Measurements from ENCODE around the gene PIP4P1.

Gene PIP4P1

DNA sequence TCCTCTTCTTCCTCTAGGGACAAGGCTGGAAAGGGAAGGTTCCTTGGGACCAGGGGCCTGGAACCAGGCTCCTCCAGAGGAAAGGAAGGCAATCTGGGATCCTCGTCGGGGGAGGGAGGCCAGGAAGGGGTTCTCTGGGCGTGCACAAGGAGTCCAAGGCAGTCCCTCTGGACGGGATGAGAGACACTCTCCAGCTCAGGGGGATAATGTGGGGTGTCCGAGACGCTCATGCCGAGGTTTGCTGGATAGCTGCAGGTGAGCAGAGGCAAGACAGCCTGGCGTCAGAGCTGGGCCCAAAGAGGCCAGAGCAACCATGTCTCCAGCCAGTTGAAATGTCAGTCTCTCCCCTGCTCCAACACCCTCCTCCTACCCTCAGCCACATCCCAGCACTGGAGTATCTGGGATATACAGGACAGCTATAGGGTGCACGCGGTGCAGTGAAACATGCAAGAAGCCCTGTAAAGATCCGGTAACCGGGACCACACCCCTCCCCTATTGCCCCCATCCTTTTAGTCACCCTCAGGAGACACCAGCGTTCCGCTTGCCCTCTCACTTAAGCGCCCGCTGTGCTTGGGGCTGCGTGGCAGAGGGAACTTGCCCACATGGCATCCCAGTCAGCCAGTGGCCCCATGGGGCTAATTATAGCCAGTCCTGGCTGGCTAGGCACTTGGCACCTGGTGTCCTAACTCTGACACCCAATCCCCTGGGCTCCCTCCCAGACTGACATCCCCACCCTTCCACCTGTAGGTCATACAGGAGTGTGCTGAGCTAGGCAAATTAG lies 25.5 kb downstream of the PIP4P1 start, which contains the start of gene KLHL33:
Gene KLHL33 (minus strand): TSS at position 585 of the 781 bp plus-strand sequence. CDS start 355 bp downstream, at position 230.
- no peak for DNase-seq (ENCODE audit: low read depth)

- DNase-seq (ENCODE audit: low read depth), result no peak
Observed at GRCh38 chr14:20434701-20435581, 26.3 kb downstream of the PIP4P1 start.

- no peak for DNase-seq (ENCODE audit: low read depth)
Observed at GRCh38 chr14:20429801-20430669, 31.2 kb downstream of the PIP4P1 start.

DNA sequence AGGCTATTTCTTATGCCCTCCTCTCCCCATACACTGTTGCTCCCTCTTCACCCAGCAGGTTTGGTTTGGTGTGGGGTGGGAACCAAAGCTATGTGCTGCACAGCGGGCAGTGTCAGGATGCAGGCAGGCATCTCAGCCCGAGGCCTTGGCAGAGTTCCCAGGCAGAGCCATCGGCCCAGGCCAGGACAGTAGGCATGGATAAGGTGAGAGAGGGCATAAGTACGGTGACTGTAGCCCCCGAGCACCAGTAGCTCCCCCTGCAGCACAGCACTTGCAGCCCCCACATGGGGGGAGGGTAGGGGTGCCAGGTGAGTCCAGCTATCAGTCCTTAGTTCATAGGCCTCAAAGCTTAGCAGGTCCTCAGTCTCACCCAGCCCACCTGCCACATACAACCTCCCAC lies 32.4 kb downstream of the PIP4P1 start:
- DNase-seq (ENCODE audit: low read depth), result no peak

DNA sequence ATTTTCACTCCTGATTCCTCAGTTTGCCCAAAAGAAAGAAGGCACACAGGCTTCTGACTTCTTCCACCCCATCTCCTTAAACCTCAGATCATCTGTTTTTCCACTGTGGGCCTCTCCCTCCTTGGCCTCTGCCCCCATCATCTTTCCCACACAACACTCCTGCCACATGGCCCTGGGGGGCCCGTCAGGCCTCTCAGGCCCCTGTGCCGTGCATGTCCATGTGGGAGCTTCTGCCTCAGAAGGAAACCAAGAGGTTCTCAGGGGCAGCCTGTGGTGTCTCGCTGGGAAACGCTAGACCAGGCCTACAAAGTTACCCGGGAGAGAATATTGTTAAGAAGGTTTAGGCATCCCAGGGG lies 33.2 kb downstream of the PIP4P1 start:
- no peak for DNase-seq (ENCODE audit: low read depth)

DNA sequence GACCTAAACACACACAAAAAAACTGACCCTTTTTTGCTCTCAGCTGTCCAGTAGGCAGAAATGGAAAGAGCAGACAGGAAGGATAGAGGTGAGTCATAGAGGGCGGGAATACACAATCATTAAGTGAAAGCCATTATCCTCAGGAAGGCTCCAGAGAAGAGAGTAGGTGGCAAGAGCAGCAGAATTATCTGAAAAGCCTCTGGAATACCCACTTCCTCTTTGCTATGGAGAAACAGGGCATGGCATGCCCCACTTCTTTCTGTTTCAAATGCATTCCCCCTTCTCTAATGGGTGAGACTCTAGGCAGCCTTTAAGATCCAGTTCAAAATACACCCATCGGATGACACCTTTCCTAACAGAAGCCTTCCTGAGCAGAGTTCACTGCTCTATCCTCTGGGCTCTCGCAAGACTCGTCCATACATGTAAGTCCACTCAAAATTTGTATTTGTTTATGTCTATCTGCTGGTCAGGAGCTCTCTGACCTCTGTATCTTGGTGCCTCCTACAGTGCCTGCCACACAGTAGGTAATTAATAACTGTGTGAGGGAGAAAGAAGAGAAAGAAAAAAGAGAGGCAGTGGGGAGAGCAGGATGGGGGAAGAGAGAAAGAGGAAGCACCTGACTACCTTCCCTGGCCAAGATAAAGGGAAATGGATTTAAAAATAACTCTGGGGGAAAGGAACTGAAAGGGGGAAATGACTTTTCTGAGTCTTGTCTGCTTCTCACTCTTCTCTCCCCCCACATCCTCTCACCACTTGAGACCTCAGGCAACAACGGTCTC lies 33.8 kb downstream of the PIP4P1 start:
- no peak for DNase-seq (ENCODE audit: low read depth)

DNA sequence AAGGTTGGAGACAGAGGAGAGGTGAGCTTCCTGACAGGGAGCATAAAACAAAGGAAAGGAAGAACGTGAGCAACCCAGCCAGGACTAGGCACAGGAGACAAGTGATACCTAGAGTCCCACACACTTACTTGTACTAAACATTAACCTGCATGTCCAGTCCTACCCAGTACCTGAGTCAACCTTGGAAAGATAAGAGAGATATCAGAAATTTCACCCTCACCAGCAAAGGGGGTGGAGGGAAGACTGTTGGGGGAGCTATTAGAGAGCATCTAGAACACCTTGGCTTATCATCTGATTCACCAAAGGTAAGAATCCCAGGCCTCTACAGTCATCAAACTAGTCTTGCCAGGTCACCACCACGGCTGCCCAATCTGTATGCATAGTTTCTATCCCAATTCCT lies 36.4 kb downstream of the PIP4P1 start:
- DNase-seq (ENCODE audit: low read depth), result no peak

DNA sequence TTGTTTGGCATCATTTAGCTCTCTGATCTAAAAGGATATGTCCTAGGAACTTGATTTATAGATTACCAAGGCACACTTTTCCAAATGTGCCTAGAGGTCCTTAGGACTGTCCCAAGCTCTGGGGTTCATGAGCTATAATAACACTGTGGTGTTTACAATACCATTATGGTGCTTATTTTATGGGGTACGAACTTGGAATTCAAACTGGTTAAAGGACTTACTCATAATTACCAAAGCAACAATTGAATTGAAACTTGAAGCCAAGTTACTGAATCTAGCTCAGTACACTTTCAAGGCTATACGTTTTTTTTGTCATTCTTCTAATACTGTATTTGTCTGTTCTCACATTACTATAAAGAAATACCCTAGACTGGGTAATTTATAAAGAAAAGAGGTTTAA lies 38.3 kb downstream of the PIP4P1 start:
- no peak for DNase-seq (ENCODE audit: low read depth)

DNA sequence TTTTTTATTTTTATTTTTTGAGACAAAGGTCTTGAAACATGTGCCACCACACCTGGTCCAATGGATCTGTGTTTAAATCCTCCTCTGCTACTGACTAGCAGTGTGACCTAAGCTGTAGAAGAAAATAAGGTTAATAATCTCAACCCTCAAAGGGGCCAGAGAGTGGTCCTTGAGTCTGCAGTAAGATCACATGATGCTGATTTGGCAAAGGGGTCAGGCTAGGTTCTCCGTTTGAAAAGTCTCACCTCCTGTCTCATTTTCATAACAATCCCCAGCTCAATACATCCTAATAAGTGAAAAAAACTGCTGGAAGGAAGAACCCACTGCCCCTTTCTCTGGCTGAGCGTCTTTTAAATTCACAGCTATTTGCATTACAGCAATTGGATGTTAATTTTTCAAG lies 40.0 kb downstream of the PIP4P1 start:
- no peak for DNase-seq (ENCODE audit: low read depth)

- DNase-seq (ENCODE audit: low read depth), result no peak
Observed at GRCh38 chr14:20419419-20419818, 41.8 kb downstream of the PIP4P1 start.

DNA sequence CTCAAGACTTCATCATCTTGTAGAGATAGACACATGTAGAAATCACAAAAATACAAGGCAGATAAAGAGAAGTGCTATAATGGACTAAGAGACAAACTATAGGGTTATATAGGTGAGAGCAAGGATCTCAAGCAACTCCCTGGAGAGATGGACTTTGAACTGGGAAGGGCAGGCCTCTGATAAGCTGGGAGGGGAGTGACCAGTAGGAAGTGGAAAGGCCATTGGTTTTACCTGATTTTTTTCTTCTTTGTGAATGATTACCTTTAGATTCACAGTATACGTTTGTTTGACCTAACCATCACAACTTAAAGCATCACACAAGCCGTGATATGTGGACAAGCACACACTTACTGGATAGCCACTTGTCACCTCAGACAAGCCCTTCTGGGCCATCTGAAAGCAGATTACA lies 42.7 kb downstream of the PIP4P1 start:
- DNase-seq (ENCODE audit: low read depth), result no peak

- no peak for DNase-seq (ENCODE audit: low read depth)
Observed at GRCh38 chr14:20417250-20418186, 43.7 kb downstream of the PIP4P1 start.

GRCh38 chr14:20416223-20416622 lies 45.0 kb downstream of the PIP4P1 start:
- DNase-seq (ENCODE audit: low read depth), result no peak

DNA sequence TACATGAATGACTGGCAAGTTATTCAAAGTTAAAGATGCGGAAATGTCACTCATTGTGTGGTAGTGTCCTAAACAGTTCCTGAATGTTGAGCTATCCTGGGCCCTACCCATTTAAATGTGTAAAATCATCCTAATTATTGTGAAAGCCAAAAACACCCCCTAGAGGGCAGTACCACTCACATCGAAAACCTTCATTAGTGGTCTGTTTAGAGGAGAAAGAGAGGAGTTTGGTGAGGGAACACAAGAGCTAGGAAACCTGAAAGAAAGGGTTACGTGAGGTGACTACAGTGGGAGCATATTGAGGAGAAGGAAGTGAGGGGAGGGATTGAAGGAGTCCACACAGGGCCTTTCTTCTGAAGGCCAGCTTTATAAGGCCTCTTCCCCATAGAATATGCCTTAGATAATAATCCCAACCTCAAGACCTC lies 45.4 kb downstream of the PIP4P1 start:
- DNase-seq (ENCODE audit: low read depth), result no peak

GRCh38 chr14:20413744-20414082 lies 47.5 kb downstream of the PIP4P1 start:
- peak; percentile 7 for DNase-seq (ENCODE audit: low read depth)

- peak; percentile 57 for DNase-seq (ENCODE audit: low read depth)
Observed at GRCh38 chr14:20412876-20413743, 48.1 kb downstream of the PIP4P1 start, which contains the start of gene TEP1. TEP1 (minus strand) TSS chr14:20413501; CDS start chr14:20408439, 5,062 bp downstream.

GRCh38 chr14:20412411-20412810 lies 48.8 kb downstream of the PIP4P1 start:
- DNase-seq (ENCODE audit: low read depth), result no peak

DNA sequence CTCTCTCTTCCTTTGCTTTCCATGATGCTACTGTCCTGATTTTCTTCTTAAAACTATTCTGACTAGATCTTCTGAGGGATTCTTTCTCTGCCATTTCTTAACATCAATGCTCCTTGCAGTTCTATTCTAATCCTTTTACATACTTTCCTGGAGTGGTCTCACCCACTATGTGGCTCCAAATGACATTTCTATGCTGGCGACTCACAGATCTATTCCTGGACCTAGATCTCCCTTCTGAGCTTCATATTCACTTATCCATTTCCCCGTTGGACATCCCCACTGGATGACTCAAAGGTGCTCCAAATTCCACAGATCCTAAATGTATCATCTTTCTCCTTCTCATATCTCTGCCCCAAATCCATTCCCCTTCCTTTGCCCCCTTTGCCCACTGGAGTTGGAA lies 52.0 kb downstream of the PIP4P1 start:
- no peak for DNase-seq (ENCODE audit: low read depth)
